Measurements from ENCODE around the gene REPS2. TPM values are rescaled to one million over a fixed set of nuclear protein-coding genes. Genes with fewer than 3 reads are reported as not detected.

The REPS2 gene
- total RNA-seq, 1 experiment from 2014 or later, result 0.04 TPM

DNA sequence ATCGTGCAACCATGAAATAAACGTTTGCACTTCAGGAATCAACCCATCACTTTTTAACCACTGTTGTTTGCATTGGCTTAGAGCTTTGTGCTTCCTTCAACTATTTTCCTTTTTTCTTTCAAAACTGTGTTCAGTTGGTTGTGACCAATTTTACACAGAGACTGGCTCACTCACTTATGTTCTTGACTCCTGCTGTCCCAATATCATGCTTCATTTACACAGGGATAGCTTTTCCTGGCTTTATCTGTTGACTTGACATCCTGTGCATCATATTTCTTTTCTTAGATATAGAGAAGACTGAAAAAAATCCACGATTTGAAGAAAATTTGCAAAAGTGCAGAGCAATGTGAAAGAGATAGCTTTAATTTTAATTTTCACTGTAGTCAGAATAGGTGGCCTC, 38.8 kb downstream of the REPS2 start:
- no peak for DNase-seq (ENCODE audit: low spot score)
- Histone ChIP-seq H3K9me3 (ENCODE audit: low read depth, low read length, poor library complexity, severe bottlenecking) (no peaks in the 10 kb centered on the region), H3K27me3 (replicated peaks; ENCODE audit: insufficient read depth, low read depth, low read length, poor library complexity) (peaks cover 33% of the 10 kb centered on the region), H3K27ac (ENCODE audit: low read depth, low read length, poor library complexity, severe bottlenecking) (no peak overlapping the region), H3K4me1 (ENCODE audit: insufficient read depth, low read length, poor library complexity, severe bottlenecking) (no peaks in the 10 kb centered on the region), H3K36me3 (ENCODE audit: insufficient read depth, low read length, poor library complexity, severe bottlenecking) (no peaks in the 10 kb centered on the region), H3K4me3 (ENCODE audit: low read depth, low read length, poor library complexity, severe bottlenecking) (no peak overlapping the region)
- ChIA-PET POLR2A (ENCODE audit: low non-redundant PET) (no interaction called here), CTCF (no interaction called here)
- BruUV-seq (replicated peaks), result no TSS peak
- TF ChIP-seq, protein P1, sequence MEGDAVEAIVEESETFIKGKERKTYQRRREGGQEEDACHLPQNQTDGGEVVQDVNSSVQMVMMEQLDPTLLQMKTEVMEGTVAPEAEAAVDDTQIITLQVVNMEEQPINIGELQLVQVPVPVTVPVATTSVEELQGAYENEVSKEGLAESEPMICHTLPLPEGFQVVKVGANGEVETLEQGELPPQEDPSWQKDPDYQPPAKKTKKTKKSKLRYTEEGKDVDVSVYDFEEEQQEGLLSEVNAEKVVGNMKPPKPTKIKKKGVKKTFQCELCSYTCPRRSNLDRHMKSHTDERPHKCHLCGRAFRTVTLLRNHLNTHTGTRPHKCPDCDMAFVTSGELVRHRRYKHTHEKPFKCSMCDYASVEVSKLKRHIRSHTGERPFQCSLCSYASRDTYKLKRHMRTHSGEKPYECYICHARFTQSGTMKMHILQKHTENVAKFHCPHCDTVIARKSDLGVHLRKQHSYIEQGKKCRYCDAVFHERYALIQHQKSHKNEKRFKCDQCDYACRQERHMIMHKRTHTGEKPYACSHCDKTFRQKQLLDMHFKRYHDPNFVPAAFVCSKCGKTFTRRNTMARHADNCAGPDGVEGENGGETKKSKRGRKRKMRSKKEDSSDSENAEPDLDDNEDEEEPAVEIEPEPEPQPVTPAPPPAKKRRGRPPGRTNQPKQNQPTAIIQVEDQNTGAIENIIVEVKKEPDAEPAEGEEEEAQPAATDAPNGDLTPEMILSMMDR (conservative IDR thresholded peaks at IDR 0.05; ENCODE audit: low read depth, low read length), result no peak
- TF ChIP-seq EZH2 (IDR thresholded peaks at IDR 0.05; ENCODE audit: borderline replicate concordance, low read depth, low read length, poor library complexity, severe bottlenecking), result no peak
- intact Hi-C loops (cut with micrococcal nuclease; ENCODE audit: unreplicated experiment), result no loop called here

DNA sequence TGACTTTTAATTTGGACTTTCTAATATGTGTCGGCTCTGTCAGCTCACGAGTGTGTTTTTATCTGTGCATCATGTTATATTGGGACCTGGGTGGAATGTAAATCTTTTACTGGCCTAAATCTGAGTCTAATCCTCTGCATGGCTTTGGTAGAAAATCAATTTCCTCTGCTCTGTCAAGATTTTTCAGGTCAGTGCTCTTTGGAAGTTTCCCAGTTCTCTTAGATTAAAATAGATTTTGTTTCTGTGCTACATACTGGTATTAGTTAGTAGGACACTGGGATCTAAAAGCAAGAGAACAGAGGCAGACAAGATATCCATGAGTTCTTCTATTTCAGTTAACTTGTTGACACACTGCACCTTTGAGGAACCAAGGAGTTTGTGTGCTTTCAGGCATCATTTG, 39.7 kb downstream of the REPS2 start:
- CTCF ChIA-PET, result no interaction called here
- intact Hi-C loops (cut with micrococcal nuclease; ENCODE audit: unreplicated experiment), result no loop called here
- no peak overlapping the region for H3K4me3 ChIP-seq (ENCODE audit: low read depth, low read length, poor library complexity, severe bottlenecking)
- TF ChIP-seq, protein P1 (conservative IDR thresholded peaks at IDR 0.05; ENCODE audit: low read depth, low read length), result no peak
- no peak for TF ChIP-seq EZH2 (IDR thresholded peaks at IDR 0.05; ENCODE audit: borderline replicate concordance, low read depth, low read length, poor library complexity, severe bottlenecking)
- no TSS peak for BruUV-seq (replicated peaks)
- no peak for DNase-seq (ENCODE audit: low spot score)
- no peaks in the 10 kb centered on the region for H3K9me3 ChIP-seq (ENCODE audit: low read depth, low read length, poor library complexity, severe bottlenecking)
- no peak overlapping the region for H3K27ac ChIP-seq (ENCODE audit: low read depth, low read length, poor library complexity, severe bottlenecking)
- H3K27me3 ChIP-seq (replicated peaks; ENCODE audit: insufficient read depth, low read depth, low read length, poor library complexity), result peaks cover 33% of the 10 kb centered on the region
- POLR2A ChIA-PET (ENCODE audit: low non-redundant PET), result no interaction called here
- H3K4me1 ChIP-seq (ENCODE audit: insufficient read depth, low read length, poor library complexity, severe bottlenecking), result no peaks in the 10 kb centered on the region
- H3K36me3 ChIP-seq (ENCODE audit: insufficient read depth, low read length, poor library complexity, severe bottlenecking), result no peaks in the 10 kb centered on the region

DNA sequence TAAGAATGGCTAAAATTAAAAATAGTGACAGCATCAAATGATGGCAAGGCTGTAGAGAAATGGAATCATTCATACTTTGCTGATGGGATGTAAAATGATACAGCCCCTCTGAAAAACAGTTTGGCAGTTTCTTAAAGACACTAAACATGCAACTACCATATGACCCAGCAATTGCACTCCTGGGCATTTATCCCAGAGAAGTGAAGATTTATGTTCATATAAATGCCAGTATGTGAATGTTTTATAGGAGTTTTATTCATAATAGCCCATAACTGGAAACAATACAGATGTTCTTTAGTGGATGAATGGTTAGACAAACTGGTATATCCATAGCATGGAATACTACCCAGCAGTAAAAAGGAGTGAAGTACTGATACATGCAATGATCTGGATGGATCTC, 43.3 kb downstream of the REPS2 start:
- peaks cover 38% of the 10 kb centered on the region for H3K27me3 ChIP-seq (replicated peaks; ENCODE audit: insufficient read depth, low read depth, low read length, poor library complexity)
- BruUV-seq (replicated peaks), result no TSS peak
- intact Hi-C loops (cut with micrococcal nuclease; ENCODE audit: unreplicated experiment), result no loop called here
- ChIA-PET CTCF (no interaction called here), POLR2A (ENCODE audit: low non-redundant PET) (no interaction called here)
- H3K9me3 ChIP-seq (ENCODE audit: low read depth, low read length, poor library complexity, severe bottlenecking), result no peaks in the 10 kb centered on the region
- H3K4me3 ChIP-seq (ENCODE audit: low read depth, low read length, poor library complexity, severe bottlenecking), result no peak overlapping the region
- no peak for DNase-seq (ENCODE audit: low spot score)
- no peaks in the 10 kb centered on the region for H3K4me1 ChIP-seq (ENCODE audit: insufficient read depth, low read length, poor library complexity, severe bottlenecking)
- TF ChIP-seq, protein P1 (conservative IDR thresholded peaks at IDR 0.05; ENCODE audit: low read depth, low read length), result no peak
- no peak for TF ChIP-seq EZH2 (IDR thresholded peaks at IDR 0.05; ENCODE audit: borderline replicate concordance, low read depth, low read length, poor library complexity, severe bottlenecking)
- no peaks in the 10 kb centered on the region for H3K36me3 ChIP-seq (ENCODE audit: insufficient read depth, low read length, poor library complexity, severe bottlenecking)
- H3K27ac ChIP-seq (ENCODE audit: low read depth, low read length, poor library complexity, severe bottlenecking), result no peak overlapping the region

Measured in A673 (cell line).